SK-N-SH (cell line): ENCODE measurements around the gene NOS2. TPM values are rescaled to one million over a fixed set of nuclear protein-coding genes. Genes with fewer than 3 reads are reported as not detected.

Experiments
- CTCF ChIA-PET: fragments of 300-600, 350-600 bp; formaldehyde crosslinking; extraction: SDS; loops from one replicate; lab custom pipeline; 2021; lab: Yijun Ruan, JAX
- POLR2A ChIA-PET: fragments of 350-600 bp; sonication (Branson Sonifier 250); formaldehyde crosslinking; extraction: SDS; loops from one replicate; lab custom pipeline; 2020; ENCODE audit warnings: antibody characterized with exemption, inconsistent platforms; lab: Yijun Ruan, JAX
- DNase-seq: peaks from one replicate; pipeline ENCODE4 v3.0.0; 2012
- H2AFZ ChIP-seq: fragments of 200-600 bp; sonication (generic); 2 replicates; pipeline ENCODE4 v1.8.1; 2016; ENCODE audit warnings: antibody characterized with exemption, mild to moderate bottlenecking, low read depth
- H3F3A ChIP-seq: fragments of 200-600 bp; sonication (generic); replicated peaks from 2 replicates; pipeline ENCODE3; 2016; ENCODE audit warnings: antibody characterized with exemption, mild to moderate bottlenecking; ENCODE audit not compliant: insufficient read depth
- H3K27ac ChIP-seq, 2 experiments: fragments of 200-500 bp in 1 of 2; fragments of 200-600 bp in 1 of 2; sonication (Bioruptor generic) in 1 of 2; sonication (generic), shearing (Covaris generic) in 1 of 2; 2 replicates each; pipeline versions ENCODE4 v1.5.1 to v1.6.1; 2014 to 2016; ENCODE audit warnings: low read depth in 2 of 2, inconsistent platforms in 1 of 2, low read length in 1 of 2, mild to moderate bottlenecking in 1 of 2, mixed read lengths in 1 of 2
- H3K27me3 ChIP-seq: fragments of 200-600 bp; sonication (generic), shearing (Covaris generic); 2 replicates; pipeline ENCODE4 v1.6.1; 2016; ENCODE audit warnings: mixed run types; ENCODE audit not compliant: insufficient read depth
- H3K36me3 ChIP-seq, 2 experiments: fragments of 200-500 bp in 1 of 2; fragments of 200-600 bp in 1 of 2; sonication (Bioruptor generic) in 1 of 2; sonication (generic) in 1 of 2; replicated peaks in 1 of 2; 2 replicates each; pipeline versions ENCODE3 to v1.5.1; 2014 to 2016; ENCODE audit warnings: low read length in 1 of 2, mild to moderate bottlenecking in 1 of 2; ENCODE audit not compliant: insufficient read depth in 2 of 2, control insufficient read depth in 1 of 2
- H3K4me1 ChIP-seq, 2 experiments: fragments of 200-500 bp in 1 of 2; fragments of 200-600 bp in 1 of 2; sonication (Bioruptor generic) in 1 of 2; sonication (generic), shearing (Covaris generic) in 1 of 2; 2 replicates each; pipeline versions ENCODE4 v1.5.1 to v1.6.1; 2014 to 2016; ENCODE audit warnings: low read depth in 1 of 2, low read length in 1 of 2, mixed run types in 1 of 2; ENCODE audit not compliant: insufficient read depth in 2 of 2, control insufficient read depth in 1 of 2
- H3K4me2 ChIP-seq: fragments of 200-600 bp; sonication (generic), shearing (Covaris generic); 2 replicates; pipeline ENCODE4 v1.6.1; 2017; ENCODE audit warnings: mixed run types
- H3K4me3 ChIP-seq, 2 experiments: fragments of 200-500 bp in 1 of 2; fragments of 200-600 bp in 1 of 2; sonication (Bioruptor generic) in 1 of 2; sonication (generic), shearing (Covaris generic) in 1 of 2; 2 replicates each; pipeline versions ENCODE4 v1.5.1 to v1.8.1; 2014 to 2016; ENCODE audit warnings: low read depth in 2 of 2, inconsistent platforms in 1 of 2, low read length in 1 of 2, mild to moderate bottlenecking in 1 of 2, mixed read lengths in 1 of 2, moderate library complexity in 1 of 2
- H3K79me2 ChIP-seq: fragments of 200-600 bp; sonication (generic); 2 replicates; pipeline ENCODE4 v1.8.1; 2017; ENCODE audit warnings: mild to moderate bottlenecking; ENCODE audit not compliant: insufficient read depth
- H3K9ac ChIP-seq: fragments of 200-600 bp; sonication (generic); 2 replicates; pipeline ENCODE4 v1.6.1; 2017; ENCODE audit warnings: mixed run types
- H3K9me2 ChIP-seq: fragments of 200-600 bp; sonication (generic); 2 replicates; pipeline ENCODE4 v1.6.1; 2017; ENCODE audit warnings: mixed run types
- H3K9me3 ChIP-seq: fragments of 200-600 bp; sonication (generic); 2 replicates; pipeline ENCODE4 v1.6.1; 2017; ENCODE audit warnings: mixed run types, mild to moderate bottlenecking, moderate library complexity
- H4K20me1 ChIP-seq: fragments of 200-600 bp; sonication (generic); 2 replicates; pipeline ENCODE4 v1.6.1; 2017; ENCODE audit warnings: mild to moderate bottlenecking, mixed run types; ENCODE audit not compliant: insufficient read depth
- ELF1 ChIP-seq: IDR thresholded peaks from 2 replicates; pipeline ENCODE4 v1.4.0; 2012
- FOSL2 ChIP-seq: IDR thresholded peaks from 2 replicates; pipeline ENCODE4 v1.4.0; 2012; ENCODE audit warnings: low read depth, mild to moderate bottlenecking, moderate library complexity, borderline replicate concordance
- FOXM1 ChIP-seq: IDR thresholded peaks from 2 replicates; pipeline ENCODE4 v1.4.0; 2012; ENCODE audit warnings: low read depth, mild to moderate bottlenecking
- MAX ChIP-seq: IDR thresholded peaks from 2 replicates; pipeline ENCODE4 v1.4.0; 2012; ENCODE audit warnings: low read depth
- MXI1 ChIP-seq: IDR thresholded peaks from 2 replicates; pipeline ENCODE4 v1.6.1; 2012; ENCODE audit warnings: mild to moderate bottlenecking, low read depth, low read length, improper control_type of control experiment
- NFIC ChIP-seq: IDR thresholded peaks from 2 replicates; pipeline ENCODE4 v1.4.0; 2012; ENCODE audit warnings: borderline replicate concordance
- NRF1 ChIP-seq: IDR thresholded peaks from 2 replicates; pipeline ENCODE4 v1.6.1; 2012; ENCODE audit warnings: low read depth, mild to moderate bottlenecking, low read length
- PBX3 ChIP-seq: IDR thresholded peaks from 2 replicates; pipeline ENCODE4; 2012
- RXRA ChIP-seq: IDR thresholded peaks from 2 replicates; pipeline ENCODE4 v1.4.0; 2012; ENCODE audit warnings: low read depth, mild to moderate bottlenecking, borderline replicate concordance
- SIN3A ChIP-seq: IDR thresholded peaks from 2 replicates; pipeline ENCODE4 v1.6.1; 2012; ENCODE audit warnings: low read depth, mild to moderate bottlenecking, low read length, moderate library complexity, borderline replicate concordance
- TAF1 ChIP-seq: IDR thresholded peaks from 2 replicates; pipeline ENCODE4 v1.6.1; 2012; ENCODE audit warnings: low read depth, mild to moderate bottlenecking, low read length, moderate library complexity, borderline replicate concordance
- TCF12 ChIP-seq: IDR thresholded peaks from 2 replicates; pipeline ENCODE4 v1.4.0; 2012
- WGBS: methylation state at CpG from one replicate; pipeline ENCODE4 v1.1.6; 2017; ENCODE audit warnings: low lambda C conversion rate; 5-methylcytosine and 5-hydroxymethylcytosine counted together
- polyA plus RNA-seq, 3 experiments: library from polyadenylated mRNA; depleted of rRNA; stranded (reverse); fragments of >200 nt; gene quantifications; 2 replicates each; pipeline ENCODE4 v1.2.3, GENCODE V29; 2012
- TF ChIP-seq, protein P1 (sequence below): IDR thresholded peaks from 2 replicates; pipeline ENCODE4 v1.6.1; 2012; ENCODE audit warnings: mild to moderate bottlenecking, low read depth, low read length, moderate library complexity

The NOS2 gene
- polyA plus RNA-seq, 1 of the 3 experiments (the other 2 are of a cell fraction): not detected

- Histone ChIP-seq H3K36me3 (no peaks in the 10 kb centered on the region), H3K27ac (no peak overlapping the region), H3K9ac (no peak overlapping the region), H3K4me3 (peak overlapping the region; percentile 37 to 43), H3K79me2 (no peaks in the 10 kb centered on the region), H3K9me2 (no peaks in the 10 kb centered on the region), H3K4me1 (peaks cover 0 to 3% of the 10 kb centered on the region in 2 experiments; a peak in 1 of 4 replicates), H3K27me3 (peaks cover 7% of the 10 kb centered on the region), H2AFZ (peak overlapping the region; percentile 46; the same call in 1 of the 2 replicates), H3K9me3 (no peaks in the 10 kb centered on the region), H4K20me1 (no peaks in the 10 kb centered on the region), H3F3A (no peaks in the 10 kb centered on the region), H3K4me2 (peak overlapping the region; percentile 69)
- ChIA-PET POLR2A (no interaction called here), CTCF (interaction anchor here (1.8 to 4.7 kb wide), 3 partner anchors 11 to 87 kb away, joined by 8 to 41 read pairs (median 14); no protein-coding TSS in a partner anchor)
- TF ChIP-seq PBX3: no peak
- TF ChIP-seq RXRA: no peak
- TF ChIP-seq TCF12: no peak
- TF ChIP-seq ELF1: no peak
- no peak for TF ChIP-seq SIN3A
- TF ChIP-seq TAF1: no peak
- TF ChIP-seq, protein P1, sequence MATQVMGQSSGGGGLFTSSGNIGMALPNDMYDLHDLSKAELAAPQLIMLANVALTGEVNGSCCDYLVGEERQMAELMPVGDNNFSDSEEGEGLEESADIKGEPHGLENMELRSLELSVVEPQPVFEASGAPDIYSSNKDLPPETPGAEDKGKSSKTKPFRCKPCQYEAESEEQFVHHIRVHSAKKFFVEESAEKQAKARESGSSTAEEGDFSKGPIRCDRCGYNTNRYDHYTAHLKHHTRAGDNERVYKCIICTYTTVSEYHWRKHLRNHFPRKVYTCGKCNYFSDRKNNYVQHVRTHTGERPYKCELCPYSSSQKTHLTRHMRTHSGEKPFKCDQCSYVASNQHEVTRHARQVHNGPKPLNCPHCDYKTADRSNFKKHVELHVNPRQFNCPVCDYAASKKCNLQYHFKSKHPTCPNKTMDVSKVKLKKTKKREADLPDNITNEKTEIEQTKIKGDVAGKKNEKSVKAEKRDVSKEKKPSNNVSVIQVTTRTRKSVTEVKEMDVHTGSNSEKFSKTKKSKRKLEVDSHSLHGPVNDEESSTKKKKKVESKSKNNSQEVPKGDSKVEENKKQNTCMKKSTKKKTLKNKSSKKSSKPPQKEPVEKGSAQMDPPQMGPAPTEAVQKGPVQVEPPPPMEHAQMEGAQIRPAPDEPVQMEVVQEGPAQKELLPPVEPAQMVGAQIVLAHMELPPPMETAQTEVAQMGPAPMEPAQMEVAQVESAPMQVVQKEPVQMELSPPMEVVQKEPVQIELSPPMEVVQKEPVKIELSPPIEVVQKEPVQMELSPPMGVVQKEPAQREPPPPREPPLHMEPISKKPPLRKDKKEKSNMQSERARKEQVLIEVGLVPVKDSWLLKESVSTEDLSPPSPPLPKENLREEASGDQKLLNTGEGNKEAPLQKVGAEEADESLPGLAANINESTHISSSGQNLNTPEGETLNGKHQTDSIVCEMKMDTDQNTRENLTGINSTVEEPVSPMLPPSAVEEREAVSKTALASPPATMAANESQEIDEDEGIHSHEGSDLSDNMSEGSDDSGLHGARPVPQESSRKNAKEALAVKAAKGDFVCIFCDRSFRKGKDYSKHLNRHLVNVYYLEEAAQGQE: no peak
- no peak for TF ChIP-seq NFIC
- TF ChIP-seq FOSL2: no peak
- peak; percentile 42 for DNase-seq
- WGBS: 64% methylated on average over 14 of the region's 19 CpGs
These were observed 6.3 kb downstream of the NOS2 start for GRCh38 chr17:27793906-27794569.

- H4K20me1 ChIP-seq: no peaks in the 10 kb centered on the region
- H3K9me2 ChIP-seq: no peaks in the 10 kb centered on the region
- peak; percentile 90 for DNase-seq
- TF ChIP-seq FOXM1 (no peak), NRF1 (0 out of 2 replicates have a peak, but pooled peaks have one; percentile 15), MXI1 (peak; percentile 45; the same call in 1 of the 2 replicates), MAX (peak; percentile 45; the same call in 1 of the 2 replicates)
- H3K9me3 ChIP-seq: no peaks in the 10 kb centered on the region
- H3K27me3 ChIP-seq: peaks cover 7% of the 10 kb centered on the region
- ChIA-PET CTCF (interaction anchor here (1.2 to 4.7 kb wide), 4 partner anchors 11 to 87 kb away, joined by 4 to 41 read pairs (median 11); no protein-coding TSS in a partner anchor), POLR2A (no interaction called here)
- H3K36me3 ChIP-seq: no peaks in the 10 kb centered on the region
- peak overlapping the region; percentile 37 to 43 for H3K4me3 ChIP-seq
- peak overlapping the region; percentile 69 for H3K4me2 ChIP-seq
- H3K9ac ChIP-seq: no peak overlapping the region
- WGBS: 29% methylated on average over 20 of the region's 58 CpGs
- H3F3A ChIP-seq: no peaks in the 10 kb centered on the region
- H3K27ac ChIP-seq: no peak overlapping the region
- H2AFZ ChIP-seq: peak overlapping the region; percentile 46; the same call in 1 of the 2 replicates
- no peaks in the 10 kb centered on the region for H3K79me2 ChIP-seq
- H3K4me1 ChIP-seq: peaks cover 0 to 3% of the 10 kb centered on the region in 2 experiments; a peak in 1 of 4 replicates
These were observed 7.0 kb downstream of the NOS2 start for GRCh38 chr17:27793168-27793905.
